ENCODE data around the gene RYR1. TPM values are rescaled to one million over a fixed set of nuclear protein-coding genes. Genes with fewer than 3 reads are reported as not detected.
A peak's percentile ranks its signal among the peaks of the same experiment; 100 is the strongest.

RYR1 gene
- total RNA-seq, 2 experiments from 2014 or later: 0.20 to 1.2 TPM

- Histone ChIP-seq H3K36me3 (ENCODE audit: insufficient read depth, low read length) (no peaks in the 10 kb centered on the region), H3K9me3 (ENCODE audit: control insufficient read depth in 1 of 2, insufficient read depth in 1 of 2, low read length in 2 of 2) (no peaks in the 10 kb centered on the region), H3K27ac (ENCODE audit: low read depth in 1 of 2, low read length in 2 of 2) (no peak overlapping the region), H3K4me1 (ENCODE audit: insufficient read depth, low read length) (peaks cover 15% of the 10 kb centered on the region), H3K4me3 (ENCODE audit: low read length) (no peak overlapping the region), H3K27me3 (ENCODE audit: control insufficient read depth in 1 of 2, insufficient read depth in 2 of 2, low read length in 2 of 2) (no peaks in the 10 kb centered on the region)
- no peak overlapping the region for H3K27ac Mint-ChIP-seq
- TF ChIP-seq, protein P1, sequence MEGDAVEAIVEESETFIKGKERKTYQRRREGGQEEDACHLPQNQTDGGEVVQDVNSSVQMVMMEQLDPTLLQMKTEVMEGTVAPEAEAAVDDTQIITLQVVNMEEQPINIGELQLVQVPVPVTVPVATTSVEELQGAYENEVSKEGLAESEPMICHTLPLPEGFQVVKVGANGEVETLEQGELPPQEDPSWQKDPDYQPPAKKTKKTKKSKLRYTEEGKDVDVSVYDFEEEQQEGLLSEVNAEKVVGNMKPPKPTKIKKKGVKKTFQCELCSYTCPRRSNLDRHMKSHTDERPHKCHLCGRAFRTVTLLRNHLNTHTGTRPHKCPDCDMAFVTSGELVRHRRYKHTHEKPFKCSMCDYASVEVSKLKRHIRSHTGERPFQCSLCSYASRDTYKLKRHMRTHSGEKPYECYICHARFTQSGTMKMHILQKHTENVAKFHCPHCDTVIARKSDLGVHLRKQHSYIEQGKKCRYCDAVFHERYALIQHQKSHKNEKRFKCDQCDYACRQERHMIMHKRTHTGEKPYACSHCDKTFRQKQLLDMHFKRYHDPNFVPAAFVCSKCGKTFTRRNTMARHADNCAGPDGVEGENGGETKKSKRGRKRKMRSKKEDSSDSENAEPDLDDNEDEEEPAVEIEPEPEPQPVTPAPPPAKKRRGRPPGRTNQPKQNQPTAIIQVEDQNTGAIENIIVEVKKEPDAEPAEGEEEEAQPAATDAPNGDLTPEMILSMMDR (IDR thresholded peaks at IDR 0.05): no peak
- H3K36me3 Mint-ChIP-seq (ENCODE audit: low read depth): no peaks in the 10 kb centered on the region
- ChIA-PET CTCF (interaction anchor here (0.6 to 1.3 kb wide), 2 partner anchors 111 to 417 kb away, joined by 3 read pairs; partner anchors contain the start of genes FAM98C, MRPS12 and SARS2), POLR2A (interaction anchor here (0.6 to 0.9 kb wide), 2 partner anchors 25 to 105 kb away, joined by 3 read pairs; partner anchors contain the start of gene EIF3K)
- no peaks in the 10 kb centered on the region for H3K9me3 Mint-ChIP-seq
- no peaks in the 10 kb centered on the region for H3K27me3 Mint-ChIP-seq
- peak in 3 of 14 experiments; percentile 41 to 64 (median 47) for DNase-seq
- H3K4me1 Mint-ChIP-seq (ENCODE audit: low read depth): peaks cover 9% of the 10 kb centered on the region
- ATAC-seq (ENCODE audit: poor library complexity): no peak
- H3K4me3 Mint-ChIP-seq: no peak overlapping the region
- intact Hi-C loops (cut with DNase I, micrococcal nuclease): loop anchor here in 1 of 2 experiments (2.0 kb wide), 1 partner anchor 31 kb away; no protein-coding TSS in a partner anchor
Measured at GRCh38 chr19:38513762-38514167, 80.3 kb downstream of the RYR1 start.

- POLR2A ChIA-PET: interaction anchor here (0.6 to 1.5 kb wide), 6 partner anchors 24 to 363 kb away, joined by 3 to 7 read pairs (median 4); partner anchors contain the start of genes EIF3K, FAM98C and RINL
- Mint-ChIP-seq H3K4me1 (ENCODE audit: low read depth) (peaks cover 9% of the 10 kb centered on the region), H3K9me3 (no peaks in the 10 kb centered on the region), H3K27ac (no peak overlapping the region), H3K4me3 (no peak overlapping the region), H3K36me3 (ENCODE audit: low read depth) (no peaks in the 10 kb centered on the region), H3K27me3 (no peaks in the 10 kb centered on the region)
- peaks cover 15% of the 10 kb centered on the region for H3K4me1 ChIP-seq (ENCODE audit: insufficient read depth, low read length)
- H3K9me3 ChIP-seq (ENCODE audit: control insufficient read depth in 1 of 2, insufficient read depth in 1 of 2, low read length in 2 of 2): no peaks in the 10 kb centered on the region
- peak; percentile 62 to 88 (median 76) for DNase-seq
- H3K36me3 ChIP-seq (ENCODE audit: insufficient read depth, low read length): no peaks in the 10 kb centered on the region
- CTCF ChIA-PET: interaction anchor here (0.8 to 2.7 kb wide), 7 partner anchors 30 to 415 kb away, joined by 3 to 15 read pairs (median 5); partner anchors contain the start of genes EIF3K, FAM98C, MRPS12 and SARS2
- H3K4me3 ChIP-seq (ENCODE audit: low read length): no peak overlapping the region
- TF ChIP-seq, protein P1 (IDR thresholded peaks at IDR 0.05): peak; percentile 94
- no peak overlapping the region for H3K27ac ChIP-seq (ENCODE audit: low read depth in 1 of 2, low read length in 2 of 2)
- ATAC-seq (ENCODE audit: poor library complexity): peak; percentile 98
- intact Hi-C loops (cut with DNase I, micrococcal nuclease): loop anchor here (1.0 to 5.0 kb wide), 7 partner anchors 30 to 217 kb away; partner anchors contain the start of genes FAM98C (in 2 of the 2), EIF3K (in 1 of the 2) and MAP4K1 (in 1 of the 2)
- no peaks in the 10 kb centered on the region for H3K27me3 ChIP-seq (ENCODE audit: control insufficient read depth in 1 of 2, insufficient read depth in 2 of 2, low read length in 2 of 2)
Measured at GRCh38 chr19:38514812-38515633, 81.5 kb downstream of the RYR1 start.

GRCh38 chr19:38515896-38516295, 82.4 kb downstream of the RYR1 start:
- CTCF ChIA-PET: interaction anchor here (0.8 to 2.7 kb wide), 6 partner anchors 103 to 414 kb away, joined by 3 to 15 read pairs (median 4); partner anchors contain the start of genes EIF3K, FAM98C, MRPS12 and SARS2
- TF ChIP-seq, protein P1 (IDR thresholded peaks at IDR 0.05): no peak

More at GRCh38 chr19:38515896-38516295, 82.4 kb downstream of the RYR1 start:
- DNase-seq (no peak), ATAC-seq (ENCODE audit: poor library complexity) (no peak)
- Mint-ChIP-seq H3K4me1 (ENCODE audit: low read depth) (peaks cover 9% of the 10 kb centered on the region), H3K27me3 (no peaks in the 10 kb centered on the region), H3K9me3 (no peaks in the 10 kb centered on the region), H3K36me3 (ENCODE audit: low read depth) (no peaks in the 10 kb centered on the region), H3K4me3 (no peak overlapping the region), H3K27ac (no peak overlapping the region)
- H3K4me1 ChIP-seq (ENCODE audit: insufficient read depth, low read length): peaks cover 15% of the 10 kb centered on the region
- H3K27me3 ChIP-seq (ENCODE audit: control insufficient read depth in 1 of 2, insufficient read depth in 2 of 2, low read length in 2 of 2): no peaks in the 10 kb centered on the region
- no peak overlapping the region for H3K4me3 ChIP-seq (ENCODE audit: low read length)
- H3K36me3 ChIP-seq (ENCODE audit: insufficient read depth, low read length): no peaks in the 10 kb centered on the region
- POLR2A ChIA-PET: interaction anchor here (0.9 to 1.5 kb wide), 5 partner anchors 23 to 362 kb away, joined by 3 to 7 read pairs (median 4); partner anchors contain the start of genes EIF3K, FAM98C and RINL
- H3K9me3 ChIP-seq (ENCODE audit: control insufficient read depth in 1 of 2, insufficient read depth in 1 of 2, low read length in 2 of 2): no peaks in the 10 kb centered on the region
- H3K27ac ChIP-seq (ENCODE audit: low read depth in 1 of 2, low read length in 2 of 2): no peak overlapping the region
- intact Hi-C loops (cut with DNase I, micrococcal nuclease): loop anchor here (1.0 to 5.0 kb wide), 7 partner anchors 29 to 216 kb away; partner anchors contain the start of genes FAM98C (in 2 of the 2), EIF3K (in 1 of the 2) and MAP4K1 (in 1 of the 2)

Measured in CD4-positive, alpha-beta T cell (primary cell).